ENCODE measurements around the gene PRR3.

- TF ChIP-seq, protein P1, sequence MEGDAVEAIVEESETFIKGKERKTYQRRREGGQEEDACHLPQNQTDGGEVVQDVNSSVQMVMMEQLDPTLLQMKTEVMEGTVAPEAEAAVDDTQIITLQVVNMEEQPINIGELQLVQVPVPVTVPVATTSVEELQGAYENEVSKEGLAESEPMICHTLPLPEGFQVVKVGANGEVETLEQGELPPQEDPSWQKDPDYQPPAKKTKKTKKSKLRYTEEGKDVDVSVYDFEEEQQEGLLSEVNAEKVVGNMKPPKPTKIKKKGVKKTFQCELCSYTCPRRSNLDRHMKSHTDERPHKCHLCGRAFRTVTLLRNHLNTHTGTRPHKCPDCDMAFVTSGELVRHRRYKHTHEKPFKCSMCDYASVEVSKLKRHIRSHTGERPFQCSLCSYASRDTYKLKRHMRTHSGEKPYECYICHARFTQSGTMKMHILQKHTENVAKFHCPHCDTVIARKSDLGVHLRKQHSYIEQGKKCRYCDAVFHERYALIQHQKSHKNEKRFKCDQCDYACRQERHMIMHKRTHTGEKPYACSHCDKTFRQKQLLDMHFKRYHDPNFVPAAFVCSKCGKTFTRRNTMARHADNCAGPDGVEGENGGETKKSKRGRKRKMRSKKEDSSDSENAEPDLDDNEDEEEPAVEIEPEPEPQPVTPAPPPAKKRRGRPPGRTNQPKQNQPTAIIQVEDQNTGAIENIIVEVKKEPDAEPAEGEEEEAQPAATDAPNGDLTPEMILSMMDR (IDR thresholded peaks at IDR 0.05; ENCODE audit: low read depth, low read length, poor library complexity, severe bottlenecking), result no peak
- no peak for TF ChIP-seq EZH2phosphoT487 (IDR thresholded peaks at IDR 0.05; ENCODE audit: borderline replicate concordance, low read length)
Observed at GRCh38 chr6:30611150-30611855, 54.2 kb downstream of the PRR3 start.
